HG02571 (cell line): ENCODE measurements around the gene CLCNKB.

ENCODE experiments used
- ATAC-seq: cut with Tn5 transposase; IDR thresholded peaks from one replicate; pipeline ENCODE4 v1.9.1; 2021; ENCODE audit warnings: mild to moderate bottlenecking, moderate library complexity; ENCODE audit not compliant: unreplicated experiment

Gene CLCNKB

DNA sequence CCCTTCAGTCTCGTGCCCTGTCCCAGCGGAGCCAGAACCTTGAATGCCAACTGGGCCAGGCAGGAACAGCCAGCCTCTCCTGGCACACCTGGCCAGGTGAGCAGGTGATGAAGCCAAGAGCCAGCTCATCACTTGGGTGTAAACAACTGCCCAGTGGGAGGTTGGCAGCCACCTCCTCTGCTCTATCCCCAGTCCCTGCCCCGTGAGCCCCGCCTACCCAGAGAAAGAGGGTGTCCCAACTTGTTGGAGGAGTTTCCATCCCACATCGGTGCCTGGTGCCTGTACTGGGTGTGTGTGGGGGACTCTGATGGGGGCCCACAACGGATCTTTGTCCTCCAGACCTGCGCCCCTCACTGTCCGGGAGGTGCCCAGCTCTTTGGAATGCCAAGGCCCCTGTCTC, 47.7 kb downstream of the CLCNKB start:
- no peak for ATAC-seq

- ATAC-seq: no peak
These were observed 48.7 kb downstream of the CLCNKB start for GRCh38 chr1:16092097-16092922.

DNA sequence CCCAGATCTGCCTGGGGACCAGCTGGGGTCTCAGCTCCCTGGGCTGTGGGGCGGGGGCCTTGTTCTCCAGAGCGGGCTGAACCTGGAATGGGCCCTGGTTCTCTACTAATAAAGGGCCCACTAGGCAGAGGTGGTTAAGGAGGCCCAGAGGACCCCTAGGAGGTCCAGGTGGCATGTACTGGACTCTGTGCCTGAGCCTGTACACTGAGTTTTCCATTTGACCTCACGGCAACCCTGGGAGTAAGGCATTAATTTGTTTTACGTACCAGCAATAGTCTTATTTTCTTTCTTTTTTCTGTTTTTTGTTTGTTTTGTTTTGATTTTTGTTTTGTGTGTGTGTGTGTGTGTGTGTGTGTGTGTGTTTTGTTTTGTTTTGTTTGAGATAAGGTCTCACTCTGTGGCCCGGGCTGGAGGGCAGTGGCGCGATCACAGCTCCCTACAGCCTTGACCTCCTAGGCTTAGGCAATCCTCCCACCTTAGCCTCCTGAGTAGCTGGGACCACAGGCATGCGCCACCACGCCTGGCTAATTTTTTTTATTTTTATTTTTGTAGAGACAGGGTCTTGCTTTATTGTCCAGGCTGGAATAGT, 49.4 kb downstream of the CLCNKB start:
- no peak for ATAC-seq

GRCh38 chr1:16093611-16094010, 50.0 kb downstream of the CLCNKB start:
- ATAC-seq: no peak

GRCh38 chr1:16094453-16095158, 51.0 kb downstream of the CLCNKB start:
- ATAC-seq: no peak

- ATAC-seq: no peak
These were observed 51.9 kb downstream of the CLCNKB start for GRCh38 chr1:16095447-16095846.

GRCh38 chr1:16099412-16099811, 55.8 kb downstream of the CLCNKB start:
- no peak for ATAC-seq

- ATAC-seq: no peak
These were observed 58.0 kb downstream of the CLCNKB start for GRCh38 chr1:16101623-16102022.
